ENCODE measurements around the gene UBE2D2. TPM values are rescaled to one million over a fixed set of nuclear protein-coding genes. Genes with fewer than 3 reads are reported as not detected.

Gene UBE2D2
- total and polyA plus RNA-seq, 2 experiments from 2014 or later, result 120 to 172 TPM

DNA sequence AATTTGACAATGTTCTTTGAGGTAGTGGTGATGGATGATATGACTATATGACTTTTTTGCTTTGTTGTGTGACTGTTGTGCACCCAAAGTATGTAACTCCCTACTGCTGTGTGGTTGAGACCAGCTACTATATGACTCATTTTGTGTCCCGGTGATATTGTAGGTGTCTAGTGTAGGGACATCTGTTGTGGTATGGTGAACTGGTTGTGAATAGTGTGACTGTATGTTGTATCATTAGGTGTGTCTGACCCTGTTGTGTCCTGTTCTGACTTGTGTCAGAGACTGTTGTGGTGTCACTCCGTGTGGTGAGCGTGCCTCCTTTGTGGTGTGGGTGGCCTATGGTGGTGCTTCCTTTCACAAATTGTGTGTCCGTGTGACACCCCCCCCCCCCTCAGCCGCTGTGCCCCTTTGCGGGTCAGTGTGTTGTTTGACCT, 75.9 kb downstream of the UBE2D2 start:
- ATAC-seq (no peak), DNase-seq (ENCODE audit: low spot score) (no peak)
- Histone ChIP-seq H3K27me3 (ENCODE audit: insufficient read depth) (no peaks in the 10 kb centered on the region), H2AFZ (no peak overlapping the region), H3K4me3 (peak overlapping the region; percentile 65), H3K36me3 (ENCODE audit: insufficient read depth) (no peaks in the 10 kb centered on the region), H3K27ac (ENCODE audit: low read depth) (no peak overlapping the region), H3K79me2 (replicated peaks; ENCODE audit: insufficient read depth) (no peaks in the 10 kb centered on the region; the same call in 1 of the 2 replicates), H3K4me1 (ENCODE audit: insufficient read depth) (peaks cover 73% of the 10 kb centered on the region), H3K4me2 (peak overlapping the region; percentile 96), H3K9me2 (ENCODE audit: insufficient read depth) (no peaks in the 10 kb centered on the region), H4K20me1 (replicated peaks; ENCODE audit: insufficient read depth) (peaks cover 6% of the 10 kb centered on the region), H3F3A (replicated peaks; ENCODE audit: low read depth) (peaks cover 63% of the 10 kb centered on the region)
- peaks cover 45% of the 10 kb centered on the region for H3K27me3 Mint-ChIP-seq (ENCODE audit: insufficient read depth, low read depth, poor library complexity)
- peak overlapping the region; percentile 33; the same call in 1 of the 2 replicates for H3K27ac Mint-ChIP-seq
- peaks cover 71% of the 10 kb centered on the region for H3K4me1 Mint-ChIP-seq
- TF ChIP-seq, protein P1, sequence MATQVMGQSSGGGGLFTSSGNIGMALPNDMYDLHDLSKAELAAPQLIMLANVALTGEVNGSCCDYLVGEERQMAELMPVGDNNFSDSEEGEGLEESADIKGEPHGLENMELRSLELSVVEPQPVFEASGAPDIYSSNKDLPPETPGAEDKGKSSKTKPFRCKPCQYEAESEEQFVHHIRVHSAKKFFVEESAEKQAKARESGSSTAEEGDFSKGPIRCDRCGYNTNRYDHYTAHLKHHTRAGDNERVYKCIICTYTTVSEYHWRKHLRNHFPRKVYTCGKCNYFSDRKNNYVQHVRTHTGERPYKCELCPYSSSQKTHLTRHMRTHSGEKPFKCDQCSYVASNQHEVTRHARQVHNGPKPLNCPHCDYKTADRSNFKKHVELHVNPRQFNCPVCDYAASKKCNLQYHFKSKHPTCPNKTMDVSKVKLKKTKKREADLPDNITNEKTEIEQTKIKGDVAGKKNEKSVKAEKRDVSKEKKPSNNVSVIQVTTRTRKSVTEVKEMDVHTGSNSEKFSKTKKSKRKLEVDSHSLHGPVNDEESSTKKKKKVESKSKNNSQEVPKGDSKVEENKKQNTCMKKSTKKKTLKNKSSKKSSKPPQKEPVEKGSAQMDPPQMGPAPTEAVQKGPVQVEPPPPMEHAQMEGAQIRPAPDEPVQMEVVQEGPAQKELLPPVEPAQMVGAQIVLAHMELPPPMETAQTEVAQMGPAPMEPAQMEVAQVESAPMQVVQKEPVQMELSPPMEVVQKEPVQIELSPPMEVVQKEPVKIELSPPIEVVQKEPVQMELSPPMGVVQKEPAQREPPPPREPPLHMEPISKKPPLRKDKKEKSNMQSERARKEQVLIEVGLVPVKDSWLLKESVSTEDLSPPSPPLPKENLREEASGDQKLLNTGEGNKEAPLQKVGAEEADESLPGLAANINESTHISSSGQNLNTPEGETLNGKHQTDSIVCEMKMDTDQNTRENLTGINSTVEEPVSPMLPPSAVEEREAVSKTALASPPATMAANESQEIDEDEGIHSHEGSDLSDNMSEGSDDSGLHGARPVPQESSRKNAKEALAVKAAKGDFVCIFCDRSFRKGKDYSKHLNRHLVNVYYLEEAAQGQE (IDR thresholded peaks at IDR 0.05; ENCODE audit: unreplicated experiment), result no peak
- TF ChIP-seq NANOG (IDR thresholded peaks at IDR 0.05; ENCODE audit: borderline replicate concordance), result no peak
- no peak for TF ChIP-seq STAT1 (IDR thresholded peaks at IDR 0.05; ENCODE audit: unreplicated experiment)
- H3K9me3 Mint-ChIP-seq, result no peaks in the 10 kb centered on the region
- no peaks in the 10 kb centered on the region for H3K36me3 Mint-ChIP-seq (ENCODE audit: low read depth)
- peak overlapping the region; percentile 71 for H3K4me3 Mint-ChIP-seq

DNA sequence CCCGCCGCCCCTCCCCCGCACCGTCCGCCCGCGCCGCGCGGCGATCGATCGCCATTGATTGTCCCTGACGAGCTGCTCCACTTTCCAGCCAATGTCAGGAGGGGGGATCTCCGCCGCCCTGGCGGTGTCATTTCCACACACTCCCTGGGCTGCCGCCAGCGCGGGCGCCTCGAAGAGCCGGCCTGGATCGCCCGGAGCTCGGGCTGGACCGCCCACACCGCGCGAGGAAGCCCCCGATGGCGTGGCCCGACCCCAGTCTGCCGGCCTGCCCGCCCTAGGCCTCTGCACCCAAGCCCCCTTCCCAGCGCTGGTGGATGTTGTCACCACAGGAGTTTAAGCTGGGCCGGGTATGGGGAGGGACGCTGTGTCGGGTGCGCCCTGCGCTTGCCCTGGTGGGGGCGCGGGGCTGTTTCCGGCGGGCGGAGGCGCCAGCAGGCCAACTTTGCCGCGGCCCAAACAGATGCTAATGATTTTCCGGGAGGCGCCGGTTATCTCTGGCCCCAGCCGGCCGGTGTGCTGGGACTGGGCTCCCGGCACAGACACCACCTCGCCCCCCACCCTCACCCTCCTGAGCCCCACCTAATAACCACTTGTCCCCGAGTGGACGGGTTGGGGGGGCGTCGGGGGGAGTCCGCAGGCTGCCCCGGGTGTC, 76.4 kb downstream of the UBE2D2 start:
- H4K20me1 ChIP-seq (replicated peaks; ENCODE audit: insufficient read depth), result peaks cover 3% of the 10 kb centered on the region
- Mint-ChIP-seq H3K27me3 (ENCODE audit: insufficient read depth, low read depth, poor library complexity) (peaks cover 45% of the 10 kb centered on the region), H3K27ac (peak overlapping the region; percentile 91), H3K4me1 (peaks cover 77% of the 10 kb centered on the region), H3K4me3 (peak overlapping the region; percentile 71), H3K36me3 (ENCODE audit: low read depth) (no peaks in the 10 kb centered on the region), H3K9me3 (no peaks in the 10 kb centered on the region)
- peak overlapping the region; percentile 88 for H3K27ac ChIP-seq (ENCODE audit: low read depth)
- peaks cover 77% of the 10 kb centered on the region for H3K4me1 ChIP-seq (ENCODE audit: insufficient read depth)
- peak overlapping the region; percentile 65 for H3K4me3 ChIP-seq
- H3K36me3 ChIP-seq (ENCODE audit: insufficient read depth), result no peaks in the 10 kb centered on the region
- peaks cover 58% of the 10 kb centered on the region for H3F3A ChIP-seq (replicated peaks; ENCODE audit: low read depth)
- DNase-seq (ENCODE audit: low spot score) (peak; percentile 88), ATAC-seq (peak; percentile 59)
- H3K9me2 ChIP-seq (ENCODE audit: insufficient read depth), result no peaks in the 10 kb centered on the region
- H2AFZ ChIP-seq, result peak overlapping the region; percentile 52; the same call in 1 of the 2 replicates
- peak overlapping the region; percentile 96 for H3K4me2 ChIP-seq
- H3K79me2 ChIP-seq (replicated peaks; ENCODE audit: insufficient read depth), result no peaks in the 10 kb centered on the region; the same call in 1 of the 2 replicates
- H3K27me3 ChIP-seq (ENCODE audit: insufficient read depth), result peaks cover 2% of the 10 kb centered on the region; the same call in 1 of the 2 replicates
- TF ChIP-seq ETS1 (IDR thresholded peaks at IDR 0.05) (peak; percentile 72), JUNB (IDR thresholded peaks at IDR 0.05; ENCODE audit: unreplicated experiment) (peak; percentile 85), EZH2phosphoT487 (IDR thresholded peaks at IDR 0.05; ENCODE audit: unreplicated experiment) (no peak), ZNF331 (CRISPR knock-in tag; IDR thresholded peaks at IDR 0.05; ENCODE audit: low read depth) (no peak), CREB1 (CRISPR knock-in tag; IDR thresholded peaks at IDR 0.05; ENCODE audit: low read depth) (peak; percentile 65), POLR2AphosphoS5 (IDR thresholded peaks at IDR 0.05; ENCODE audit: low read depth) (no peak; the same call in none of the 2 replicates)
- TF ChIP-seq, protein P2, sequence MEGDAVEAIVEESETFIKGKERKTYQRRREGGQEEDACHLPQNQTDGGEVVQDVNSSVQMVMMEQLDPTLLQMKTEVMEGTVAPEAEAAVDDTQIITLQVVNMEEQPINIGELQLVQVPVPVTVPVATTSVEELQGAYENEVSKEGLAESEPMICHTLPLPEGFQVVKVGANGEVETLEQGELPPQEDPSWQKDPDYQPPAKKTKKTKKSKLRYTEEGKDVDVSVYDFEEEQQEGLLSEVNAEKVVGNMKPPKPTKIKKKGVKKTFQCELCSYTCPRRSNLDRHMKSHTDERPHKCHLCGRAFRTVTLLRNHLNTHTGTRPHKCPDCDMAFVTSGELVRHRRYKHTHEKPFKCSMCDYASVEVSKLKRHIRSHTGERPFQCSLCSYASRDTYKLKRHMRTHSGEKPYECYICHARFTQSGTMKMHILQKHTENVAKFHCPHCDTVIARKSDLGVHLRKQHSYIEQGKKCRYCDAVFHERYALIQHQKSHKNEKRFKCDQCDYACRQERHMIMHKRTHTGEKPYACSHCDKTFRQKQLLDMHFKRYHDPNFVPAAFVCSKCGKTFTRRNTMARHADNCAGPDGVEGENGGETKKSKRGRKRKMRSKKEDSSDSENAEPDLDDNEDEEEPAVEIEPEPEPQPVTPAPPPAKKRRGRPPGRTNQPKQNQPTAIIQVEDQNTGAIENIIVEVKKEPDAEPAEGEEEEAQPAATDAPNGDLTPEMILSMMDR (conservative IDR thresholded peaks at IDR 0.05; ENCODE audit: low read depth in 2 of 2), result peak in 1 of 2 experiments; percentile 35; a peak in 2 of 4 replicates
- TF ChIP-seq, protein P1 (IDR thresholded peaks at IDR 0.05; ENCODE audit: unreplicated experiment), result no peak
